ENCODE measurements around the gene AGAP3.

- TF ChIP-seq, protein P1, sequence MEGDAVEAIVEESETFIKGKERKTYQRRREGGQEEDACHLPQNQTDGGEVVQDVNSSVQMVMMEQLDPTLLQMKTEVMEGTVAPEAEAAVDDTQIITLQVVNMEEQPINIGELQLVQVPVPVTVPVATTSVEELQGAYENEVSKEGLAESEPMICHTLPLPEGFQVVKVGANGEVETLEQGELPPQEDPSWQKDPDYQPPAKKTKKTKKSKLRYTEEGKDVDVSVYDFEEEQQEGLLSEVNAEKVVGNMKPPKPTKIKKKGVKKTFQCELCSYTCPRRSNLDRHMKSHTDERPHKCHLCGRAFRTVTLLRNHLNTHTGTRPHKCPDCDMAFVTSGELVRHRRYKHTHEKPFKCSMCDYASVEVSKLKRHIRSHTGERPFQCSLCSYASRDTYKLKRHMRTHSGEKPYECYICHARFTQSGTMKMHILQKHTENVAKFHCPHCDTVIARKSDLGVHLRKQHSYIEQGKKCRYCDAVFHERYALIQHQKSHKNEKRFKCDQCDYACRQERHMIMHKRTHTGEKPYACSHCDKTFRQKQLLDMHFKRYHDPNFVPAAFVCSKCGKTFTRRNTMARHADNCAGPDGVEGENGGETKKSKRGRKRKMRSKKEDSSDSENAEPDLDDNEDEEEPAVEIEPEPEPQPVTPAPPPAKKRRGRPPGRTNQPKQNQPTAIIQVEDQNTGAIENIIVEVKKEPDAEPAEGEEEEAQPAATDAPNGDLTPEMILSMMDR (IDR thresholded peaks at IDR 0.05; ENCODE audit: insufficient read depth, low read depth, low read length), result no peak
- TF ChIP-seq EZH2 (IDR thresholded peaks at IDR 0.05; ENCODE audit: insufficient read depth, low read length), result no peak
Observed at GRCh38 chr7:151174246-151175046, 88.2 kb downstream of the AGAP3 start.

Measured in astrocyte (in vitro differentiated cells and primary cell).